HepG2 (cell line): ENCODE data around the gene TMEM270. TPM values are rescaled to one million over a fixed set of nuclear protein-coding genes. Genes with fewer than 3 reads are reported as not detected.

Source experiments
- ATAC-seq: fragments of 200-7000 bp; cut with Tn5 transposase; 3 replicates; pipeline ENCODE4 v1.9.1; 2020; ENCODE audit warnings: mild to moderate bottlenecking, moderate library complexity
- BruUV-seq: library from RNA; stranded (reverse); fragments of 400-500 nt; replicated peaks from 2 replicates; lab custom pipeline; 2021; lab: Mats Ljungman, UMichigan
- CTCF ChIA-PET: fragments of 300-600 bp; formaldehyde crosslinking; extraction: SDS; loops from one replicate; lab custom pipeline; 2021; ENCODE audit warnings: low total read pairs, inconsistent platforms, low intra/inter-chr PET ratio; lab: Yijun Ruan, JAX
- POLR2A ChIA-PET: fragments of 350-600 bp; sonication (Branson Sonifier 250); formaldehyde crosslinking; loops from one replicate; lab custom pipeline; 2020; ENCODE audit warnings: antibody characterized with exemption, inconsistent platforms; lab: Yijun Ruan, JAX
- DNase-seq: peaks from one replicate; pipeline ENCODE4 v3.0.0-alpha.2; 2015; ENCODE audit warnings: low spot score
- FAIRE-seq: peaks from 3 replicates; lab custom pipeline; 2011; peaks lifted over from hg19 to GRCh38; lab: Jason Lieb, UNC
- H2AFZ ChIP-seq: one replicate; pipeline ENCODE4 v1.6.1; 2011; ENCODE audit warnings: low read length, inconsistent platforms
- H3K27ac ChIP-seq: fragments of 300-600 bp; 3 replicates; pipeline ENCODE4 v1.8.0; 2011; ENCODE audit warnings: mixed run types, mild to moderate bottlenecking, mixed read lengths, low read length, inconsistent platforms; ENCODE audit not compliant: insufficient read depth; ENCODE audit errors: extremely low read length
- H3K27me3 ChIP-seq, 2 experiments: fragments of 200-600 bp in 1 of 2; 2 replicates in 1 of 2; 3 replicates in 1 of 2; pipeline versions ENCODE4 v1.6.0 to v1.8.0; 2011; ENCODE audit warnings: low read length in 2 of 2, mild to moderate bottlenecking in 2 of 2, moderate library complexity in 2 of 2, inconsistent platforms in 1 of 2; ENCODE audit not compliant: insufficient read depth in 2 of 2, control insufficient read depth in 1 of 2
- H3K36me3 ChIP-seq, 2 experiments: fragments of 200-600 bp in 1 of 2; replicated peaks in 1 of 2; 2 replicates in 1 of 2; 3 replicates in 1 of 2; pipeline versions ENCODE4 v1.5.1 to v1.8.0; 2011; ENCODE audit warnings: low read length in 2 of 2, inconsistent platforms in 1 of 2; ENCODE audit not compliant: insufficient read depth in 2 of 2, control insufficient read depth in 1 of 2
- H3K4me1 ChIP-seq: 2 replicates; pipeline ENCODE4 v1.5.1; 2012; ENCODE audit warnings: low read length, inconsistent platforms; ENCODE audit not compliant: insufficient read depth
- H3K4me2 ChIP-seq: 2 replicates; pipeline ENCODE4 v1.6.0; 2011; ENCODE audit warnings: low read depth, low read length, inconsistent platforms
- H3K4me3 ChIP-seq, 3 experiments: fragments of 200-600 bp in 1 of 3; sonication (generic), shearing (Covaris generic) in 1 of 3; replicated peaks in 1 of 3; 2 replicates each; pipeline ENCODE4 v1.5.1; 2011 to 2016; ENCODE audit warnings: low read length in 3 of 3, inconsistent platforms in 2 of 3, low read depth in 2 of 3, mild to moderate bottlenecking in 2 of 3, control low read depth in 1 of 3, mixed read lengths in 1 of 3; ENCODE audit not compliant: insufficient read depth in 1 of 3
- H3K79me2 ChIP-seq: one replicate; pipeline ENCODE4 v1.6.1; 2011; ENCODE audit warnings: low read length, inconsistent platforms; ENCODE audit not compliant: insufficient read depth
- H3K9ac ChIP-seq: 2 replicates; pipeline ENCODE4 v1.6.0; 2011; ENCODE audit warnings: mild to moderate bottlenecking, low read depth, low read length, inconsistent platforms; ENCODE audit not compliant: insufficient read depth
- H3K9me3 ChIP-seq: 2 replicates; pipeline ENCODE4 v1.5.1; 2012; ENCODE audit warnings: mild to moderate bottlenecking, low read length
- H4K20me1 ChIP-seq: 2 replicates; pipeline ENCODE4 v1.6.0; 2011; ENCODE audit warnings: inconsistent platforms, mild to moderate bottlenecking, low read length, moderate library complexity; ENCODE audit not compliant: insufficient read depth
- DNMT3B ChIP-seq: conservative IDR thresholded peaks from 2 replicates; pipeline ENCODE4 v1.6.1; 2016; ENCODE audit warnings: missing biosample characterization, control low read depth
- HMG20A ChIP-seq: IDR thresholded peaks from 2 replicates; pipeline ENCODE4 v1.6.1; 2016; ENCODE audit warnings: borderline replicate concordance
- HNRNPK ChIP-seq: fragments of 200-400 bp; formaldehyde crosslinking; IDR thresholded peaks from 2 replicates; pipeline ENCODE4 v1.6.1; 2018; ENCODE audit warnings: low read length, low read depth, moderate library complexity, mild to moderate bottlenecking; ENCODE audit not compliant: poor library complexity, severe bottlenecking
- HOXA7 ChIP-seq: sonication (generic); formaldehyde crosslinking; IDR thresholded peaks from 2 replicates; pipeline ENCODE4 v1.8.1; 2022; ENCODE audit warnings: mild to moderate bottlenecking, missing genetic modification reagents, moderate library complexity
- PAF1 ChIP-seq: IDR thresholded peaks from 2 replicates; pipeline ENCODE4 v1.6.1; 2016; ENCODE audit warnings: missing genetic modification reagents, missing compliant biosample characterization
- PBX2 ChIP-seq: IDR thresholded peaks from 2 replicates; pipeline ENCODE4 v1.6.1; 2016; ENCODE audit warnings: control low read depth
- RFX3 ChIP-seq: IDR thresholded peaks from 2 replicates; pipeline ENCODE4 v1.6.1; 2016; ENCODE audit warnings: missing biosample characterization, missing genetic modification reagents
- SCMH1 ChIP-seq: sonication (generic); formaldehyde crosslinking; IDR thresholded peaks from 2 replicates; pipeline ENCODE4 v1.9.0; 2021; ENCODE audit warnings: missing genetic modification reagents, mild to moderate bottlenecking, borderline replicate concordance
- STAT5B ChIP-seq: sonication (generic); formaldehyde crosslinking; IDR thresholded peaks from 2 replicates; pipeline ENCODE4 v1.4.0; 2020; ENCODE audit warnings: missing genetic modification reagents
- TRIM24 ChIP-seq: sonication (generic); formaldehyde crosslinking; IDR thresholded peaks from 2 replicates; pipeline ENCODE4 v1.8.0; 2022; ENCODE audit warnings: mild to moderate bottlenecking, missing genetic modification reagents
- ZBTB1 ChIP-seq: sonication (generic); formaldehyde crosslinking; IDR thresholded peaks from 2 replicates; pipeline ENCODE4 v1.4.0; 2020; ENCODE audit warnings: missing genetic modification reagents, borderline replicate concordance
- ZNF430 ChIP-seq: sonication (generic); formaldehyde crosslinking; IDR thresholded peaks from 2 replicates; pipeline ENCODE4 v1.9.0; 2021; ENCODE audit warnings: mild to moderate bottlenecking, missing genetic modification reagents
- ZNF513 ChIP-seq: sonication (generic); formaldehyde crosslinking; conservative IDR thresholded peaks from 2 replicates; pipeline ENCODE4 v1.5.0; 2020; ENCODE audit warnings: missing genetic modification reagents
- WGBS: methylation state at CpG from one replicate; pipeline ENCODE4 v1.1.6; 2017; ENCODE audit warnings: low lambda C conversion rate; 5-methylcytosine and 5-hydroxymethylcytosine counted together
- in situ Hi-C: cut with HindIII; loops from 2 replicates; pipeline ENCODE4 v1.10.0; 2017; ENCODE audit warnings: low pct_unique_long_range_greater_than_20kb; ENCODE audit not compliant: extremely low pct_ligation_motif_present
- intact Hi-C: fragments of 100-400 bp; cut with micrococcal nuclease; formaldehyde crosslinking; loops from one replicate; pipeline ENCODE4 v1.10.0; 2022; ENCODE audit not compliant: unreplicated experiment
- polyA plus RNA-seq, 8 experiments: library from polyadenylated mRNA; depleted of rRNA in 3 of 8; stranded (reverse) in 7 of 8; unstranded in 1 of 8; fragments of >200 nt; fragmentation: Illumina TruSeq in 4 of 8; extraction: Trizol in 4 of 8; gene quantifications; 2 replicates each; pipeline versions ENCODE4 v1.2.1 to v1.2.3, GENCODE V29; 2011 to 2016; ENCODE audit warnings: low read depth in 4 of 8, missing spikeins in 1 of 8, mixed read lengths in 1 of 8; ENCODE audit not compliant: insufficient read depth in 1 of 8
- total RNA-seq, 5 experiments: library from RNA; depleted of rRNA; stranded (reverse); fragments of >200 nt; fragmentation: Illumina TruSeq; extraction: Trizol; gene quantifications; 2 replicates each; pipeline ENCODE4 v1.2.3, GENCODE V29; 2016; ENCODE audit warnings: low read depth in 1 of 5
- TF ChIP-seq, protein P1 (sequence below): sonication (generic); formaldehyde crosslinking; IDR thresholded peaks from 2 replicates; pipeline ENCODE4 v1.5.0; 2020; ENCODE audit warnings: missing genetic modification reagents
- TF ChIP-seq, protein P2 (sequence below): IDR thresholded peaks from 2 replicates; pipeline ENCODE4 v1.6.1; 2016; ENCODE audit warnings: missing genetic modification reagents, missing compliant biosample characterization
- TF ChIP-seq, protein P3 (sequence below): sonication (generic); IDR thresholded peaks from 2 replicates; pipeline ENCODE4 v1.6.1; 2016; ENCODE audit warnings: low read depth, borderline replicate concordance

Gene TMEM270
- total and polyA plus RNA-seq, 2 of the 13 experiments (the other 11 are each of a cell fraction or from before 2014, with no cell fraction given) = not detected

- TF ChIP-seq RFX3 (no peak), SCMH1 (CRISPR knock-in tag) (no peak), DNMT3B (CRISPR knock-in tag) (no peak), HOXA7 (CRISPR knock-in tag) (no peak), PAF1 (no peak), HMG20A (CRISPR knock-in tag) (no peak), TRIM24 (CRISPR knock-in tag) (no peak), ZNF430 (CRISPR knock-in tag) (no peak), ZBTB1 (no peak), HNRNPK (no peak)
- TF ChIP-seq, protein P1, sequence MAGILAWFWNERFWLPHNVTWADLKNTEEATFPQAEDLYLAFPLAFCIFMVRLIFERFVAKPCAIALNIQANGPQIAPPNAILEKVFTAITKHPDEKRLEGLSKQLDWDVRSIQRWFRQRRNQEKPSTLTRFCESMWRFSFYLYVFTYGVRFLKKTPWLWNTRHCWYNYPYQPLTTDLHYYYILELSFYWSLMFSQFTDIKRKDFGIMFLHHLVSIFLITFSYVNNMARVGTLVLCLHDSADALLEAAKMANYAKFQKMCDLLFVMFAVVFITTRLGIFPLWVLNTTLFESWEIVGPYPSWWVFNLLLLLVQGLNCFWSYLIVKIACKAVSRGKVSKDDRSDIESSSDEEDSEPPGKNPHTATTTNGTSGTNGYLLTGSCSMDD (CRISPR knock-in tag) = no peak
Observed at GRCh38 chr7:73876973-73877372, 16.0 kb downstream of the TMEM270 start (continued).

DNA sequence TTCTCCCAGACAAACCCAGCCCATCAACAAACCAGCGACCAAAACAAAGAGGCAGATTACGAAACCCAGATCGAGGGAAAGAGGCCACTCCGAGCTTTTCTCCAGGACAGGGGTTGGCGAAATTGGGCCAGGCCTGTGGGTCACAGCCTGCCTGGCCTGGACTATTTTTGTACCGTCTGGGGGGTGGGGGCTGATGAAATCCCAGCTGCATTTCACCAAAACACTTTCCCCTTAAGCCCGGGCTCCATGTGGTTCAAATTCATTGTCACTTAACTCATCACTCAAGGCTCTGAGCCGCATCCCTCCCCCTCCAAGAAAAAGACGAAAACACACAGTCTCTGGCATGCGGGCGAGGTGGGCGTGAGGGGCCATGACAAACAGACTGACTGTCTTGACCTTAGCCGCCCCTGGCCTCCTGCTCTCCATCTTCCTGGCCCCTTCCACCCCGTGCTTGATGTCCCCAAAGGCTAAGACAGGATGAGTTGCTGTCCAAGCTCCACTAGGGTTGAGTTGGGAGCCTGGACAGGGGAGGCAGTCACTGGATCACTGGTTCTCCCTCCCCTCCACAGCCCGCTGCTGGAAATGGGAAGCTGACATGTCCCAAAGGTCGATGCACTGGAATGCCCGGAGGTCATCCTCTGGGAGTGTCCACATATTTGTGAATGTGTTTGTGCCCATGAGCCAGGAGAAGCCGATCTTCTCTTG, 19.2 kb downstream of the TMEM270 start:
- peak; percentile 74 for DNase-seq
- Histone ChIP-seq H3K4me3 (peak overlapping the region in 1 of 3 experiments; percentile 34; a peak in 2 of 6 replicates), H3K4me2 (peak overlapping the region; percentile 62), H3K36me3 (no peaks in the 10 kb centered on the region), H2AFZ (no peak overlapping the region), H3K79me2 (no peaks in the 10 kb centered on the region), H3K27me3 (peaks cover 0 to 10% of the 10 kb centered on the region in 2 experiments; a peak in 2 of 5 replicates), H4K20me1 (no peaks in the 10 kb centered on the region), H3K4me1 (peaks cover 29% of the 10 kb centered on the region), H3K9me3 (no peaks in the 10 kb centered on the region), H3K9ac (no peak overlapping the region), H3K27ac (no peak overlapping the region)
- ATAC-seq = peak; percentile 95
- WGBS = 2% methylated on average over 9 of the region's 18 CpGs
- no TSS peak for BruUV-seq
- in situ Hi-C loops (no loop called here), intact Hi-C loops (no loop called here)
- FAIRE-seq = peak; percentile 88
- POLR2A ChIA-PET = interaction anchor here (2.6 kb wide), 1 partner anchor 9 kb away, joined by 25 read pairs; no protein-coding TSS in a partner anchor
- CTCF ChIA-PET = no interaction called here
- no peak for TF ChIP-seq ZNF513 (CRISPR knock-in tag)
- no peak for TF ChIP-seq PBX2
- TF ChIP-seq, protein P2, sequence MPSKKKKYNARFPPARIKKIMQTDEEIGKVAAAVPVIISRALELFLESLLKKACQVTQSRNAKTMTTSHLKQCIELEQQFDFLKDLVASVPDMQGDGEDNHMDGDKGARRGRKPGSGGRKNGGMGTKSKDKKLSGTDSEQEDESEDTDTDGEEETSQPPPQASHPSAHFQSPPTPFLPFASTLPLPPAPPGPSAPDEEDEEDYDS = no peak
- no peak for TF ChIP-seq STAT5B
- TF ChIP-seq, protein P3, sequence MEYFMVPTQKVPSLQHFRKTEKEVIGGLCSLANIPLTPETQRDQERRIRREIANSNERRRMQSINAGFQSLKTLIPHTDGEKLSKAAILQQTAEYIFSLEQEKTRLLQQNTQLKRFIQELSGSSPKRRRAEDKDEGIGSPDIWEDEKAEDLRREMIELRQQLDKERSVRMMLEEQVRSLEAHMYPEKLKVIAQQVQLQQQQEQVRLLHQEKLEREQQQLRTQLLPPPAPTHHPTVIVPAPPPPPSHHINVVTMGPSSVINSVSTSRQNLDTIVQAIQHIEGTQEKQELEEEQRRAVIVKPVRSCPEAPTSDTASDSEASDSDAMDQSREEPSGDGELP = peak; percentile 14; the same call in 1 of the 2 replicates
